ENCODE data around the gene CCDC70. TPM values are rescaled to one million over a fixed set of nuclear protein-coding genes. Genes with fewer than 3 reads are reported as not detected.

CCDC70 gene
- total and polyA plus RNA-seq, 2 of the 8 experiments (the other 6 are each of a cell fraction or from before 2014, with no cell fraction given), result not detected

GRCh38 chr13:51892657-51893056, 30.9 kb downstream of the CCDC70 start (continued):
- TF ChIP-seq POLR2AphosphoS5 (IDR thresholded peaks at IDR 0.05; ENCODE audit: low read depth, low read length) (no peak), KDM5A (IDR thresholded peaks at IDR 0.05; ENCODE audit: low read length) (no peak), NRF1 (IDR thresholded peaks at IDR 0.05; ENCODE audit: low read depth, low read length) (no peak), RBBP5 (IDR thresholded peaks at IDR 0.05; ENCODE audit: borderline replicate concordance, low read depth, low read length) (no peak), GABPA (IDR thresholded peaks at IDR 0.05; ENCODE audit: borderline replicate concordance, insufficient read depth, low read length) (no peak)

Data from H1 (cell line).